Measurements from ENCODE around the gene NUAK1.

NUAK1 gene

DNA sequence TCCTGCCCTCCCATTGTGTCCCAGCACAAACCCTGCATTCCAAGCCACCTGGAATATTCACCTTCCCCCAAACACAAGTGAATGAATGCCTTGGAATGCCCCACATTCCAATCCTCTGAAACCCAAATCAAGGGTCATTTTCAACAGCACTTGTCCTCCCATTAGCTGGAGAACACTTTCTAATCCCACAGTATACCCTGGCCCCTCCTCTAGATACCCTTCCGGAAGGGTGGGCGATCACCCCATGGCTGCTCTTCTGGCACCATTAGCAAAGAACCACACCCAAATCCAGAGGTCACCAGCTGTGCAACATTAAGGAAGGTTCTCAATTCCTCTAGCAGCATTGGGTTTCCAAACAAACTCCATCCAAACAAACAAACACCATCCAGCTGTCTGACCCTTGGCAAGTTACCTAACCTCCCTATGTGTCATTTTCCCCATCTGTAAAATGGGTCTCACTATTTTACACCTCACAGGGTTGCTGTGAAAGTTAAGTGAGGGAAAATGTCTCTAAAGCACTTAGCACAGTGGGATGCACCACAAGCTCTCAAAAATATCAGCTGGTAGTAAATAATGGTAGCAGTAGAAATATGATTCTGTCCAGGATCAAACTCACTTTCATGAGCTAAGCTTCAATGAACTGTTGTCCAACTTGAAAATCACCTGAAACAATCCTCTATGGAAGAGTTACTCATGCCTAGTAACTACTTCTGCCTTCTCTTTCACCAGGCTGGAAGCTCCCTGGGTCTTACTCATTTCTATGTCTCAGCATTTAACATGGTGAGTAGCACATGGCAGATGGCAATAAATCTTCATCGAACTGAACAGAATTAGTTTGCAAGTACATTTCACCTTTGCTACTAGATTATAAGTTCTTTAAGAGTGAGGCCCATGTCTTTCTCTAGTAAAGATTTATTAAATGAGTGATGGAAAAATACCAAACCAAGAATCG lies 5.3 kb downstream of the NUAK1 start:
- no peak for DNase-seq (ENCODE audit: low spot score)
- in situ Hi-C loops (cut with MboI; ENCODE audit: low sequenced_read_pairs, unreplicated experiment) = loop anchor here (10.0 to 25.0 kb wide), 2 partner anchors 421 to 709 kb away; no protein-coding TSS in a partner anchor
- TF ChIP-seq, protein P1, sequence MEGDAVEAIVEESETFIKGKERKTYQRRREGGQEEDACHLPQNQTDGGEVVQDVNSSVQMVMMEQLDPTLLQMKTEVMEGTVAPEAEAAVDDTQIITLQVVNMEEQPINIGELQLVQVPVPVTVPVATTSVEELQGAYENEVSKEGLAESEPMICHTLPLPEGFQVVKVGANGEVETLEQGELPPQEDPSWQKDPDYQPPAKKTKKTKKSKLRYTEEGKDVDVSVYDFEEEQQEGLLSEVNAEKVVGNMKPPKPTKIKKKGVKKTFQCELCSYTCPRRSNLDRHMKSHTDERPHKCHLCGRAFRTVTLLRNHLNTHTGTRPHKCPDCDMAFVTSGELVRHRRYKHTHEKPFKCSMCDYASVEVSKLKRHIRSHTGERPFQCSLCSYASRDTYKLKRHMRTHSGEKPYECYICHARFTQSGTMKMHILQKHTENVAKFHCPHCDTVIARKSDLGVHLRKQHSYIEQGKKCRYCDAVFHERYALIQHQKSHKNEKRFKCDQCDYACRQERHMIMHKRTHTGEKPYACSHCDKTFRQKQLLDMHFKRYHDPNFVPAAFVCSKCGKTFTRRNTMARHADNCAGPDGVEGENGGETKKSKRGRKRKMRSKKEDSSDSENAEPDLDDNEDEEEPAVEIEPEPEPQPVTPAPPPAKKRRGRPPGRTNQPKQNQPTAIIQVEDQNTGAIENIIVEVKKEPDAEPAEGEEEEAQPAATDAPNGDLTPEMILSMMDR (IDR thresholded peaks at IDR 0.05; ENCODE audit: borderline replicate concordance, control extremely low read depth, extremely low read depth, insufficient read depth, missing control alignments) = no peak

DNA sequence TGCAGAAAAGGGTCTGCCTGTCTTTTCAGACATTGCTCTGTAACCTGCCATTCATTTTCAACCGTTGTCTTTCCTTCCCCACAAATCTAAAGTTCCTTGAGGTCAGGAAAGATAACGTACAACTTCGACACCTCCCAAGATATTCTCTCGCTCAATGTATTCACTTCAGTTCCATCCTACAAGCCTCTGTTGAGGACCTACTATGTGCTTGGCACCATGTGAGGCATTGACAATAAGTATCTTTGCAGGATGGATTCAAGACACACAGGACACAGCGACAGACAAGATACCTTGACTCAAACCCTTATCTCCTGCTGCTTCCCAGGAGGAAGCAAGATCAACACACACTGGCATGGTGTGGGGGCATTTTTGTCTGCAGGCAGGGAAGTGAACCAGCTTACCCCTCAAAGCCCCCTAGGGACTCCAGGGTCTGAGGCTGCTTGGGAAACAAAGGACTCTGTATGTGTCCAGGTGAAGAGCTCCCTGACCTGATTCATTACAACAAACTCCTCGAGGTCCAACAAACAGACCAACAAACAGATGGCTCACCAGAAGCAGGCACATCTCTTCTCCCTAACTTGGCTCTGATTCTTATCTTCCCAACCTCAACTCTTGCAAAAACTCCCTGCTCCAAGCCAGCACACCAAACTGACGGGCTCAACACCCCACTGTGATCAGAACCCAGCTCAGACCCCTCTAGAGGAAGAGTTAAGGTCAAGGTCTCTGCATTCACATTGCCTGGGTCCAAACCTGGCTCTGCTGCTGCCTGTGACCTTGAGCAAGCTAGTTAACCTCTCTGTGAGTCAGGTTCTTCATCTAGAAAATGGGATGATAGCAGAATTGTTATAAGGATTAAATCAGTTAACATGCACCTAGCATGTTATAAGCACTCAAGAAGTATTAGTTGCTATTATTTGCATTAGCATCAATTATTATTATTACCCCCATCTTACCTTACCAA lies 6.3 kb downstream of the NUAK1 start:
- no peak for DNase-seq (ENCODE audit: low spot score)
- in situ Hi-C loops (cut with MboI; ENCODE audit: low sequenced_read_pairs, unreplicated experiment) = loop anchor here (10.0 to 25.0 kb wide), 2 partner anchors 420 to 708 kb away; no protein-coding TSS in a partner anchor
- TF ChIP-seq, protein P1 (IDR thresholded peaks at IDR 0.05; ENCODE audit: borderline replicate concordance, control extremely low read depth, extremely low read depth, insufficient read depth, missing control alignments) = no peak

DNA sequence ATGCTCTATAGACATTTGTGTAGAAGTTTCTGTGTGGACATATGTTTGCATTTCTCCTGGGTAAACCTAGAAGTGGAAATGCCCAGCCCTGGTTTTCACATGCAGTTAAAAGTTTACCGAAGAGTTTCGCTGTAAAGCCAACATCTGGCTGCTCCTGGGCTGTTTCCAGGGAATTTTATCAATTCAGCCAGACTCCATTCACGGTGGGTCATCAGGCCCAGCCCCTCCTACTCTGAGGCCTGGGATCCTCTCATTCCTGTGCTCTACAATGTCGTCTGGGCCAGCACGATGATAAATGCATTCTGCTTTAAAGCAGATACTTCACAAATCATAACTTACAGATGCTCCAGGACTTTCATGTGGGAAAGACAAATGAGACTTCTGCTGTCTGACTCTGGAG lies 7.1 kb downstream of the NUAK1 start:
- in situ Hi-C loops (cut with MboI; ENCODE audit: low sequenced_read_pairs, unreplicated experiment) = loop anchor here (10.0 to 25.0 kb wide), 2 partner anchors 419 to 707 kb away; no protein-coding TSS in a partner anchor
- DNase-seq (ENCODE audit: low spot score) = no peak

DNA sequence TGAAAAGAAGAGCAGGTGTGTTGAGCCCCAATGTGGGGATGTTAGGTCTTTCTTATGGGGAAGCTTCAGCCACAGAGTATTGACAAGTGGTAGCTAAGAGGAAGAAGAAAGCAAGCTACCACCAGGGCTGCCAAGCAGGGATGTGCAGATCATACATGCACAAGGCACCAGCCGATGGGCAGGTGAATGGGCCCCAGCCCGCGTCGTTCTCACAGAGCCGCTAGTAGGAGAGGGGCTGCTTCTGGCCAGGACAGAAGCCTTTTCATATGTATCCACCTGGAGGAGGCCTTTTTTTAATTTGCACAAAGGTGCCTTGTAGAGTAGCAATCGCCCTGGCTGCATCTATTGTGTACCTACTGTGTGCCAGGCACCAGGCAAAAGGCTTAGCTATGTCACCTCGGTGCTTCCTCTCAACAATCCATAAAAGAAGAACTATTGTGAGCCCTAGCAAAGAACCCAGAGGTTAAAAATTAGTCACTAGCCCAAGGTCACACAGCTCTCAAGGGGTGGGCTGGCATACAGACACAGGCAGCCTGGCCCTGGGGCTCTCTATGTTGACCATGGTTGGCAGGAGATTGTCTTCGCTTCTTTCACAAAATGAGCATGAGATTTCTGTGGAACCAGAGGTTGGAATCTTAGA lies 8.2 kb downstream of the NUAK1 start:
- DNase-seq (ENCODE audit: low spot score) = no peak
- in situ Hi-C loops (cut with MboI; ENCODE audit: low sequenced_read_pairs, unreplicated experiment) = loop anchor here (10.0 to 25.0 kb wide), 2 partner anchors 418 to 706 kb away; no protein-coding TSS in a partner anchor
- TF ChIP-seq, protein P1 (IDR thresholded peaks at IDR 0.05; ENCODE audit: borderline replicate concordance, control extremely low read depth, extremely low read depth, insufficient read depth, missing control alignments) = no peak

More for the DNA sequence above, 7.1 kb downstream of the NUAK1 start:
- TF ChIP-seq, protein P1 (IDR thresholded peaks at IDR 0.05; ENCODE audit: borderline replicate concordance, control extremely low read depth, extremely low read depth, insufficient read depth, missing control alignments) = no peak

DNA sequence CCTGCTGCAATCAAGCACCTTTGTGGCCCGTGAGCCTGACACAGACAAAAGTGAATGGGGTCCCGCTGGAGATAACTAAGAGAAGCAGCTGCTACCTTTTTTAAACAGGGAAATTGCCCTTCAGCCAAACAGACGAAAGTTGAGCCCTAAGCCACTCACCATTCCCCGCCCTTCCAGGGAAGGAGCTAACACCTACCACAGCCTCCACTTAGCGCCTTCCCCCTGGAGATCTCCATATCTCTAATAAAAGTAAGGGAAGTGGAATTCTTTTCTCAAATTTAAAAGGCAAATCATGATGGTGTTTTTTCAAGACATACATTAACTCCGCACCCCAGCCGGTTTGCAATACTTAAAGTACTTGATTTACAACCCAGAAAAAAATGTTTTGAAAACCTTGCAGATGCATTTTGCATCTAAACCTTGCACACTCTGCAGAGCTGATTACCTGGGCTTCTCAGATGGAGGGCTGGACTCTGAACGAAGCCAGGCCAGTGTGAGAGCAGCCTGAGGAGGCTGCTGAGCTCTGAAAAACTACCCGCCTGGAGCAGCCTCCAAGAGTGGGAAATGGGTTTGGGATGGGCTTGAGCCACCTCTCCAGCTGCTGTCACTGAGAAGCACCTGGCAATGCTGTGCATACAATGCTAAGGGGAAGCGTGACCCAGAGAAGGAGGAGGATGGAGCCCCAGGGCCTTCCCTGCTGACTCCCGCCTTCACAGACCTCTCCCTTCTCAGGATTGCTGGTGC lies 10.0 kb downstream of the NUAK1 start:
- TF ChIP-seq, protein P1 (IDR thresholded peaks at IDR 0.05; ENCODE audit: borderline replicate concordance, control extremely low read depth, extremely low read depth, insufficient read depth, missing control alignments) = no peak
- DNase-seq (ENCODE audit: low spot score) = no peak
- in situ Hi-C loops (cut with MboI; ENCODE audit: low sequenced_read_pairs, unreplicated experiment) = loop anchor here (25.0 kb wide), 1 partner anchor 416 kb away; no protein-coding TSS in a partner anchor
